ENCODE data around the gene MLC1.
"Not testable (repeated sequence)": the region's sequence is repeated elsewhere in the genome, so short reads cannot be mapped to it uniquely, and the experiment has no call there.

The MLC1 gene

GRCh38 chr22:50101870-50102565, 16.8 kb upstream of the MLC1 start:
- no peak for DNase-seq

DNA sequence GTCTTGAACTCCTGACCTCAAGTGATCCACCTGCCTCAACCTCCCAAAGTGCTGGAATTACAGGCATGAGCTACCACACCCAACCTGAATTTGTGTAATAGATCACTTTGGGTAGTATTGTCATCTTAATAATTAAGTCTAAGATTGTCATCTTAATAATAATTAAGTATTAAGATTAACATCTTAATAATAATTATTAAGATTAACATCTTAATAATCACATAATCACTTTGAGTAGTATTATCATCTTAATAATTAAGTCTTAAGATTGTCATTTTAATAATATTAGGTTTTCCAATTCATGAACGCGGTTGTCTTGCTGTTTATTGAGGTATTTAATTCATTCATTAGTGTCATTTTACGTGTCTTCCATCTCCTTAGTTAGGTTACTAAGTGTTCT, 12.8 kb upstream of the MLC1 start:
- DNase-seq, result no peak

DNA sequence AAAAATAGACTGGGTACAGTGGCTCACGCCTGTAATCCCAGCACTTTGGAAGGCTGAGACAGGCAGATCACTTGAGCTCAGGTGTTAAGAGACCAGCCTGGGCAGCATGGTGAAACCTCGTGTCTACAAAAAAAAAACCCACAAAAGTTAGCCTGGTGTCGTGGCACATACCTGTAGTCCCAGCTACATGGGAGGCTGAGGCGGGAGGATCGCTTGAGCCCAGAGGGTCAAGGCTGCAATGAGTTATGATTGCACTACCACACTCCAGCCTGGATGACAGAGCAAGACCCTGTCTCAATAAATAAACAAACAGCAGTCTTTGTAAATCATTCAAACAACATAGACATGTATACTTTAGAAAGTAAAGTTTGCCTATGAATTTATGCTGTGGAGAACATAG, 7.1 kb upstream of the MLC1 start:
- no peak for DNase-seq

DNA sequence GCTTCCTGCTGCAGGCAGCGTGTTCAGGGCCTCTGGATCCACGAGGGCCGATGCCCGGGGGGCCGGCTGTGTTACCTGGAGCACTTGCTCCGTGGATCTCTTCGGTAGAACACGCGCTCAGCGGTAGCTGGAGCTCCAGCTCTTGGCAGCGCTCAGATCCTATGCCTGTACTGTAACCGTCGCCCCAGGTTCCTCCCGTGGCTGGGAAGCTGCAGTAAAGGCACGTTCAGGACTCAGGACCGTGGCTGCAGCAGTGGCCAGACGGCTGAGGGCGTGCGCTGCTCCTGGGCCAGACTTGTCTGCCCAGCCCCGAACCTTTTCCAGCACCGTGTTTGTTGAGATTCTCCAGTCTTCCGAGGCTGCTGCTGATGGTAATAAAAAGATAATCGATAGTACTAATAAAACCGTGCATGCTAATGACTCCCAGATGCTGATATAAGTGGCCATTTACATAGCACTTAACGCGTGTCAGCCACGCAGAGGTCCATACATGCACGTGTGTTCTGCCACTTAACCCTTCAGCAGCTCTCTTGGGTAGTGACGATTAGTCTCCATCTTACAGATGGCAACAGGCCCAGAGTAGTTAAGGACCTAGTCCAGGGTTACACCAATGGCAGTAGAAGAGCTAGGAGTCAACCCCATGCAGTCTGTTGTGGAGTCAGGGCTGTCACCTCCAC, 6.0 kb upstream of the MLC1 start:
- no peak for DNase-seq

- DNase-seq, result no peak
Observed at GRCh38 chr22:50090412-50090714, 5.1 kb upstream of the MLC1 start.

DNA sequence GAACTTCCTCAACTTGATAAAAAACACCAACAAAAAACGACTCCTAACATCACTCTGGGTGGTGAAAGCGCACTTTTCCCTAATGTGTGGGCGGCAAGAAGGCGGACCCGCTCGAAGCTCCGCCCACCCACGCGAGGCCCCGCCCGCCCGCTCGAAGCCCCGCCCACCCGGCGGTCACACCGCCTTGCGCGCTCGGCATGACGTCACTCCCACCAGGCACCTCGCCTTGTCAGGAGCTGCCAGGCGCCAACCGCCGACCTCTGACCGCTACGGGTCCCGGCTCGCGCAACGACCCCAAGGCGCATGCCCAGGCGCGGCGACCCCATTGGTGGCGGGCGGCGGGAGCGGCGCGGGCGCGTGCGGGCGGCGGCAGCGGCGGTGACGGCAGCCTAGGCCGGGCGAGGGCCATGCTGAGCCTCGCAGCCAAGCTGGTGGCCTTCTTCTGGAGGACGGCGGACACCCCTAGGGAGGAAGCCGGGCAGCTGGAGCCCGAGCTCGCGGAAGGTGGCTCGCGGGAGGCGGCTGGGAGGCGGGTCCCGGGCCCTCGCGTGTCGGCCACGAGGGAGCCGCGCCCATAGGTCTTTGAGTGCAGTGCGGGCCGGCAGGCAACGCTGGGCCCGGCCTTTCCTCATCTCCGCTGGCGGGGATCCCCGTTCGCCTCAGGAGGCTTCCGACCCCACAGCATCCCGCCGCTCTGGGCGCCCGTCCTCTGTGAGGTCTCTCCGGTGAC, 4.6 kb upstream of the MLC1 start, which contains the start of gene MOV10L1:
MOV10L1 (plus strand) TSS at position 325 of the 730 bp plus-strand sequence; CDS start at position 408, 83 bp downstream.
- DNase-seq, result peak; percentile 39

- no peak for DNase-seq
Observed at GRCh38 chr22:50089231-50089630, 4.0 kb upstream of the MLC1 start.

- DNase-seq, result no peak
Observed at GRCh38 chr22:50088096-50088495, 2.9 kb upstream of the MLC1 start.

GRCh38 chr22:50087646-50088045, 2.4 kb upstream of the MLC1 start:
- DNase-seq, result no peak

- not testable (repeated sequence) for DNase-seq
Observed at GRCh38 chr22:50086975-50087374, 1.7 kb upstream of the MLC1 start.

GRCh38 chr22:50086526-50086925, 1.3 kb upstream of the MLC1 start:
- no peak for DNase-seq

- no peak for DNase-seq
Observed at GRCh38 chr22:50084614-50085021, 608 bp downstream of the MLC1 start.

GRCh38 chr22:50084080-50084477, 1.1 kb downstream of the MLC1 start:
- DNase-seq, result no peak

DNA sequence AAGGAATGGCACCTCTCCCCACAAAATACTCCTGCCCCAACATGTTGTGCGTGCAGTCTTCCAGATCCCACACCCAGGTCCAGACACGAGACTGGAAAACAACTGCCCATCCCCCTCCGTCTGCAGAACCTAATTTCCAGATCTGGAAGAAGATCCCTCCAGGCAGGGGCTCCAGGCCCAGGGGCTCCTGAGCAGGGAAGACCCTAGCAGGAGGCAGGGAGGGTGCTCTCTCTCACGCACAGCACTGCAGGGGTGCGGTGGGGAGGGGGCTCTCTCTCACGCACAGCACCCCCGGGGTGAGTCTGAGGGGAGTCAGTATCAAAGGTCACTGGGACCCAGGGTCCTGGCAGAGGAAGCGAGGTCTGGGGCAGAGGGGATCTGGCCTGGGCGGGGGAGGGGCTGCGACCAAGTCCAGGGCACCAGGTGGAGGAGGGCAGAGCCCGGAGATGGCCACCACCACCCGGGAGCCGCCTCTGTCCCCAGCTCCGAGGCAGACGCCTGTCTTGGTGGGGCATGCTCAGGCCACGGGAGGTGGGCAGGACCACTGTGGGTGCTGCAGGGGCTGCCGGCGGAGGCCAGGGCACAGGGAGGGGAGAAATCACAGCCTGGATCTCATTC, 1.7 kb downstream of the MLC1 start:
- DNase-seq, result no peak

DNA sequence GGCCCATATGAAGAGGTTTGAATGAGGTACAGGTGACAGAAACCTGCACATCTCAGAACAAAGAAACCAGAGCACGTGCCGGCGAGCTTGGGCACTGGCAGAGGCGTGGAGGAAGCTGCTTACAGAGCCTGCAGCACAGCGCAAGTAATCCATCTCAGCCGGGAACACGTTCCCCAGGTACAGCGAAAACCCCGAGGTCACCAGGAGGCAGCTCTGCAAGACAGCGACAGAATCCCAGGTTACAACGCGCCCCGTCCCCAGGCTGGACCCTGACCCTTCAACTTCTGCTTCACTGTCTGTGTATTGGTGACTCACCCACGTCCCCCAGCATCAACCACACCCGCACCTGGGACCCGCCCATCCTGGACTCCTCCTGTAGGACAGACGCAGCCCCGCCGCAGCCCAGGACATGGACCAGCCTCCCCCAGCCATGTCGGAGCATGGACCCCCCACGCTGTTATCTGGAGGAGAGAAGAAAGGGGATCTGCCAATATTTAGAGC, 2.2 kb downstream of the MLC1 start:
- no peak for DNase-seq

GRCh38 chr22:50082197-50082715, 3.0 kb downstream of the MLC1 start:
- DNase-seq, result no peak

GRCh38 chr22:50081426-50082196, 3.6 kb downstream of the MLC1 start:
- DNase-seq, result no peak

GRCh38 chr22:50080077-50080465, 5.2 kb downstream of the MLC1 start:
- no peak for DNase-seq

GRCh38 chr22:50078761-50079160, 6.5 kb downstream of the MLC1 start:
- DNase-seq, result no peak

DNA sequence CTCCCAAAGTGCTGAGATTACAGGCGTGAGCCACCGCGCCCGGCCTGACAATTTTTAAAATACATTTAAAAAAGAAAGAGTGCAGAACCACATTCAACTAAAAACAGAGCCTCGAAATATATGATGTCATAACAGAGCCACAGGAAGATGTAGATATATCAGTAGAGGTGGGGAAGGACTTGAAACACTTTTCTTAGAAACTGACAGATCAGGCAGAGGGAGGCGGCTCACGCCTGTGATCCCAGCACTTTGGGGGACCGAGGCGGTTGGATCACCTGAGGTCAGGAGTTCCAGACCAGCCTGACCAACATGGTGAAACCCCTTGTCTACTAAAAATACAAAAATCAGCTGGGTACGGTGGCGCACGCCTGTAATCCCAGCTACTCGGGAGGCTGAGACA, 7.0 kb downstream of the MLC1 start:
- DNase-seq, result no peak

DNA sequence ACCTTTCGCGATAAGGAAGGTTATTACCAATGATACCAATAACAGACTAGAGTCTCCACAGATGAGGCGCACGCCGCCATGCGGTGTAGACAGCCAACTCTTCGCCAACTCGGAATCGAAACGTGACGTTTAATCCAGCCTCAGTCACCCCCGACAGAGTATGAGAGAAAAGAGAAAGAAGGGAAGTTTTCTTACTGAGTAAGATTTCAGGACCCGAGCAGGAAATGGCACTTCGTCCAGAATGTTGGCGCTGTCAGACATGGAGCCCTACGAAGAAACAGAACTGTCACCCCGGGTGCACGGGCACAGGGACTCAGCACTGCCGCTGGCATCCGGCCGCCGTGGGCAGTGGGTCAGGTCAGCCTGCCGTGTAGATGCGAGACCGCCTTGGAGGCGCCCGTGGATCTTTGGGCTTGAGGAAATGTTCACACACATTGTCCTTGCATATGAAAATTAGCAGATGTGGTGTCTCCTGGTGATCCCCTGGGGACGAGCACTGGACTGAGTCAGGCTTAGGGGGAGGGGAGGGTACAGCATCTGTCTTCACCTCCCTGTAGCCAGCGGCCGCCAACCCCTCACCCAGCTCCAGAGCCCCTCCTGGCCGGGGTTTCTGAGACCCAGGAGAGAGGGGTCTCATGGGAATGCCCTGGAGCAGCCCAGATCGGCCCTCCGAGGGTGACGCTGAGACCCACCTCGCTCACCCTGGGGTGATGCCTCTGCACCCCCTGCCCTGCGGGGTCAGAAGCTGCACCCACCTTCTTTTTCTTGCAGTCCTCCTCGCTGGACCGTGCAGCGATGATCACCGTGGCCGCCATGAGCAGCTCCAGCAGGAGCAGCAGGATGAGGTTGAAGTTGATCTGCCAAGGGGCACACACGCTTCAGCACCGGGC, 8.3 kb downstream of the MLC1 start:
- no peak for DNase-seq
